Keratinocyte (primary cell): ENCODE measurements around the gene SCN1B. TPM values are rescaled to one million over a fixed set of nuclear protein-coding genes. Genes with fewer than 3 reads are reported as not detected.

Source experiments
- DNase-seq: peaks from one replicate; pipeline ENCODE4 v3.0.0-alpha.2; 2011; ENCODE audit warnings: low read depth, missing footprints, low spot score
- FAIRE-seq: peaks from 2 replicates; lab custom pipeline; 2011; peaks lifted over from hg19 to GRCh38; lab: Jason Lieb, UNC
- H2AFZ ChIP-seq: 2 replicates; pipeline ENCODE4 v1.6.0; 2012; ENCODE audit warnings: low read length, control low read depth, inconsistent platforms; ENCODE audit not compliant: control insufficient read depth
- H3K27ac ChIP-seq: 2 replicates; pipeline ENCODE4 v1.5.1; 2011; ENCODE audit warnings: low read length; ENCODE audit not compliant: control insufficient read depth, insufficient read depth
- H3K27me3 ChIP-seq: 3 replicates; pipeline ENCODE4 v1.6.0; 2011; ENCODE audit warnings: low read length; ENCODE audit not compliant: control insufficient read depth, insufficient read depth; ENCODE audit errors: extremely low read depth
- H3K36me3 ChIP-seq, 2 experiments: 2 replicates in 1 of 2; 3 replicates in 1 of 2; pipeline ENCODE4 v1.5.1; 2011; ENCODE audit warnings: low read length in 2 of 2, mild to moderate bottlenecking in 1 of 2; ENCODE audit not compliant: control insufficient read depth in 2 of 2, insufficient read depth in 2 of 2; ENCODE audit errors: extremely low read depth in 1 of 2
- H3K4me1 ChIP-seq: 3 replicates; pipeline ENCODE4 v1.5.1; 2011; ENCODE audit warnings: low read length; ENCODE audit not compliant: control insufficient read depth, insufficient read depth; ENCODE audit errors: extremely low read depth
- H3K4me2 ChIP-seq: 3 replicates; pipeline ENCODE4 v1.6.0; 2011; ENCODE audit warnings: low read depth, low read length; ENCODE audit not compliant: control insufficient read depth, insufficient read depth; ENCODE audit errors: extremely low read depth
- H3K4me3 ChIP-seq, 3 experiments: fragments of 200-600 bp in 1 of 3; sonication (generic) in 1 of 3; 2 replicates in 2 of 3; 3 replicates in 1 of 3; pipeline ENCODE4 v1.5.1; 2011 to 2016; ENCODE audit warnings: low read length in 3 of 3, mild to moderate bottlenecking in 3 of 3, control low read depth in 2 of 3, inconsistent platforms in 1 of 3, low read depth in 1 of 3, mixed read lengths in 1 of 3, mixed run types in 1 of 3, moderate library complexity in 1 of 3; ENCODE audit not compliant: control insufficient read depth in 2 of 3, insufficient read depth in 2 of 3; ENCODE audit errors: extremely low read depth in 1 of 3
- H3K79me2 ChIP-seq: 2 replicates; pipeline ENCODE4 v1.6.0; 2012; ENCODE audit warnings: low read length; ENCODE audit not compliant: control insufficient read depth, insufficient read depth
- H3K9ac ChIP-seq: 3 replicates; pipeline ENCODE4 v1.6.0; 2011; ENCODE audit warnings: low read length; ENCODE audit not compliant: control insufficient read depth, insufficient read depth; ENCODE audit errors: extremely low read depth
- H3K9me1 ChIP-seq: 3 replicates; pipeline ENCODE4 v1.6.0; 2011; ENCODE audit warnings: low read length; ENCODE audit not compliant: control insufficient read depth, insufficient read depth; ENCODE audit errors: extremely low read depth
- H3K9me3 ChIP-seq: 2 replicates; pipeline ENCODE4 v1.5.1; 2012; ENCODE audit warnings: low read depth, low read length; ENCODE audit not compliant: control insufficient read depth
- H4K20me1 ChIP-seq: 3 replicates; pipeline ENCODE4 v1.6.0; 2011; ENCODE audit warnings: low read length; ENCODE audit not compliant: control insufficient read depth, insufficient read depth; ENCODE audit errors: extremely low read depth
- CTCF ChIP-seq, 3 experiments: IDR thresholded peaks in 1 of 3; conservative IDR thresholded peaks in 1 of 3; optimal IDR thresholded peaks in 1 of 3; 2 replicates in 2 of 3; 3 replicates in 1 of 3; pipeline versions ENCODE3 to v1.5.1; 2011; ENCODE audit warnings: low read length in 3 of 3, mild to moderate bottlenecking in 3 of 3, moderate library complexity in 2 of 3, control low read depth in 1 of 3, inconsistent platforms in 1 of 3; ENCODE audit not compliant: insufficient read depth in 2 of 3; ENCODE audit errors: extremely low read depth in 1 of 3
- EZH2 ChIP-seq: IDR thresholded peaks from one replicate; pipeline ENCODE4 v1.6.1; 2012; ENCODE audit warnings: inconsistent platforms, mild to moderate bottlenecking, low read length, moderate library complexity
- dilution Hi-C: fragments of 300-500 bp; cut with MboI; formaldehyde crosslinking; loops from one replicate; pipeline ENCODE4 v1.7.0; 2020; ENCODE audit warnings: low sequenced_read_pairs; ENCODE audit not compliant: extremely low pct_ligation_motif_present
- polyA plus RNA-seq, 5 experiments: library from polyadenylated mRNA; depleted of rRNA in 3 of 5; stranded (reverse) in 3 of 5; stranded (forward) in 1 of 5; unstranded in 1 of 5; fragments of >200 nt; gene quantifications; 1 replicate in 1 of 5; 2 replicates in 3 of 5; 3 replicates in 1 of 5; pipeline versions ENCODE4 v1.2.1 to v1.2.3, GENCODE V29; 2011 to 2012; ENCODE audit warnings: missing spikeins in 2 of 5, low read depth in 1 of 5, low replicate concordance in 1 of 5

The SCN1B gene
- polyA plus RNA-seq, 1 donor (not counting 4 experiments of a cell fraction or from before 2014, with no cell fraction given), result 0.30 TPM

DNA sequence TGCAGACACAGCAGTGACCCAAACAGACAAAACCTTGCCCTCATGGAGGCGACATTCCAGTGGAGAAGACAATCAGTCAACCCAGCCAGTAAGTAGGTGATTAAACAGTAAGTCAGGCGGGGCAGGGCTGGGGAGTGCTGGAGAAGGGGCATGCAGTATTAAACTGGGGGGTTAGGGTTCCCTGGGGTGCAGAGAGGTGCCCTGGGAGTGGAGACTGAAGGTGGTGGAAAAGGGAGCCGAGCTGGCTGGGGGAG, 54.2 kb downstream of the SCN1B start:
- peaks cover 9% of the 10 kb centered on the region for H3K4me1 ChIP-seq
- H3K4me3 ChIP-seq, result no peak overlapping the region
- no peaks in the 10 kb centered on the region for H3K79me2 ChIP-seq
- H3K9me3 ChIP-seq, result no peaks in the 10 kb centered on the region
- H2AFZ ChIP-seq, result no peak overlapping the region
- no peak overlapping the region for H3K9ac ChIP-seq
- FAIRE-seq, result no peak
- no peak overlapping the region for H3K27ac ChIP-seq
- DNase-seq, result no peak
- no peaks in the 10 kb centered on the region for H3K9me1 ChIP-seq
- no peaks in the 10 kb centered on the region for H3K27me3 ChIP-seq
- H3K4me2 ChIP-seq, result no peak overlapping the region
- TF ChIP-seq CTCF (optimal IDR thresholded peaks at IDR 0.05 in 1 of 3, IDR thresholded peaks at IDR 0.05 in 1 of 3, conservative IDR thresholded peaks at IDR 0.05 in 1 of 3; ENCODE audit: extremely low read depth in 1 of 3, insufficient read depth in 2 of 3, low read length in 3 of 3) (peak in 1 of 3 experiments; percentile 4), EZH2 (no peak)
- no peaks in the 10 kb centered on the region for H4K20me1 ChIP-seq
- no peaks in the 10 kb centered on the region for H3K36me3 ChIP-seq
- dilution Hi-C loops, result no loop called here

GRCh38 chr19:35085947-35086346, 55.7 kb downstream of the SCN1B start:
- H3K9ac ChIP-seq, result no peak overlapping the region
- dilution Hi-C loops, result no loop called here

More at GRCh38 chr19:35085947-35086346, 55.7 kb downstream of the SCN1B start:
- H3K27ac ChIP-seq, result no peak overlapping the region
- H3K4me2 ChIP-seq, result no peak overlapping the region
- no peaks in the 10 kb centered on the region for H3K9me3 ChIP-seq
- H3K9me1 ChIP-seq, result no peaks in the 10 kb centered on the region
- H3K27me3 ChIP-seq, result no peaks in the 10 kb centered on the region
- H3K36me3 ChIP-seq, result no peaks in the 10 kb centered on the region
- H3K4me1 ChIP-seq, result peaks cover 15% of the 10 kb centered on the region
- TF ChIP-seq EZH2, result no peak
- TF ChIP-seq CTCF (optimal IDR thresholded peaks at IDR 0.05 in 1 of 3, IDR thresholded peaks at IDR 0.05 in 1 of 3, conservative IDR thresholded peaks at IDR 0.05 in 1 of 3; ENCODE audit: extremely low read depth in 1 of 3, insufficient read depth in 2 of 3, low read length in 3 of 3), result no peak
- H3K4me3 ChIP-seq, result no peak overlapping the region
- no peak for FAIRE-seq
- H2AFZ ChIP-seq, result no peak overlapping the region
- no peaks in the 10 kb centered on the region for H4K20me1 ChIP-seq
- H3K79me2 ChIP-seq, result no peaks in the 10 kb centered on the region
- no peak for DNase-seq
